Measurements from ENCODE around the gene CA14.
"Not testable (repeated sequence)": the region's sequence is repeated elsewhere in the genome, so short reads cannot be mapped to it uniquely, and the experiment has no call there.

Gene CA14

GRCh38 chr1:150271291-150271959 is 13.9 kb downstream of the CA14 start:
- no peak for DNase-seq (ENCODE audit: extremely low spot score, insufficient read length, low read depth)
- no peak for FAIRE-seq

GRCh38 chr1:150273311-150273710 is 15.7 kb downstream of the CA14 start:
- DNase-seq (ENCODE audit: extremely low spot score, insufficient read length, low read depth), result no peak
- FAIRE-seq, result peak; percentile 24

GRCh38 chr1:150280138-150280707 is 22.6 kb downstream of the CA14 start:
- no peak for DNase-seq (ENCODE audit: extremely low spot score, insufficient read length, low read depth)
- no peak for FAIRE-seq

GRCh38 chr1:150281221-150281757 is 23.7 kb downstream of the CA14 start:
- DNase-seq (ENCODE audit: extremely low spot score, insufficient read length, low read depth) (no peak), FAIRE-seq (peak; percentile 73)

GRCh38 chr1:150281758-150282557 is 24.4 kb downstream of the CA14 start, which contains the start of gene CIART:
Gene CIART (plus strand): TSS chr1:150282554. CDS start chr1:150283268, 714 bp downstream.
- FAIRE-seq (peak; percentile 69), DNase-seq (ENCODE audit: extremely low spot score, insufficient read length, low read depth) (no peak)

GRCh38 chr1:150282558-150282958 is 25.0 kb downstream of the CA14 start:
- DNase-seq (ENCODE audit: extremely low spot score, insufficient read length, low read depth) (no peak), FAIRE-seq (no peak)

GRCh38 chr1:150283260-150283659 is 25.7 kb downstream of the CA14 start:
- no peak for FAIRE-seq
- DNase-seq (ENCODE audit: extremely low spot score, insufficient read length, low read depth), result no peak

- DNase-seq (ENCODE audit: extremely low spot score, insufficient read length, low read depth) (no peak), FAIRE-seq (no peak)
These were observed 30.8 kb downstream of the CA14 start for GRCh38 chr1:150288382-150288781.

GRCh38 chr1:150288822-150289221 is 31.2 kb downstream of the CA14 start:
- FAIRE-seq (no peak), DNase-seq (ENCODE audit: extremely low spot score, insufficient read length, low read depth) (no peak)

GRCh38 chr1:150293433-150294253 is 36.1 kb downstream of the CA14 start, which contains the start of gene MRPS21:
Gene MRPS21 (plus strand): TSS chr1:150293861. CDS start chr1:150294367, 506 bp downstream.
- peak; percentile 97 for FAIRE-seq

GRCh38 chr1:150295476-150295875 is 37.9 kb downstream of the CA14 start:
- FAIRE-seq (no peak), DNase-seq (ENCODE audit: extremely low spot score, insufficient read length, low read depth) (no peak)

More at GRCh38 chr1:150293433-150294253, 36.1 kb downstream of the CA14 start, which contains the start of gene MRPS21:
- peak; percentile 82 for DNase-seq (ENCODE audit: extremely low spot score, insufficient read length, low read depth)

GRCh38 chr1:150299716-150300115 is 42.1 kb downstream of the CA14 start:
- FAIRE-seq (no peak), DNase-seq (ENCODE audit: extremely low spot score, insufficient read length, low read depth) (no peak)

- FAIRE-seq, result no peak
These were observed 44.8 kb downstream of the CA14 start for GRCh38 chr1:150302338-150302737.

GRCh38 chr1:150302902-150303301 is 45.3 kb downstream of the CA14 start:
- DNase-seq (ENCODE audit: extremely low spot score, insufficient read length, low read depth), result no peak
- no peak for FAIRE-seq

More at GRCh38 chr1:150302338-150302737, 44.8 kb downstream of the CA14 start:
- no peak for DNase-seq (ENCODE audit: extremely low spot score, insufficient read length, low read depth)

GRCh38 chr1:150308585-150308984 is 51.0 kb downstream of the CA14 start:
- FAIRE-seq; DNase-seq (ENCODE audit: extremely low spot score, insufficient read length, low read depth): not testable (repeated sequence)

GRCh38 chr1:150309758-150310508 is 52.4 kb downstream of the CA14 start:
- DNase-seq (ENCODE audit: extremely low spot score, insufficient read length, low read depth) (no peak), FAIRE-seq (no peak)

GRCh38 chr1:150311762-150312161 is 54.2 kb downstream of the CA14 start:
- FAIRE-seq (no peak), DNase-seq (ENCODE audit: extremely low spot score, insufficient read length, low read depth) (no peak)

Data from GM18507 (cell line).